HEK293 (cell line): ENCODE measurements around the gene SNAP91.

Experiments used
- CTCF ChIA-PET: fragments of 350-600 bp; formaldehyde crosslinking; extraction: SDS; loops from one replicate; lab custom pipeline; 2021; ENCODE audit warnings: antibody characterized with exemption; lab: Yijun Ruan, JAX
- POLR2A ChIA-PET: fragments of 300-600 bp; formaldehyde crosslinking; extraction: SDS; loops from one replicate; lab custom pipeline; 2020; ENCODE audit warnings: antibody characterized with exemption, inconsistent platforms; lab: Yijun Ruan, JAX
- H3K27ac ChIP-seq: fragments of 200-500 bp; sonication (Bioruptor generic); 2 replicates; pipeline ENCODE4 v1.5.1; 2014; ENCODE audit warnings: low read depth, low read length, control low read depth, inconsistent platforms; ENCODE audit errors: extremely low read depth
- H3K36me3 ChIP-seq, 2 experiments: fragments of 200-500 bp in 1 of 2; sonication (Bioruptor generic) in 1 of 2; 1 replicate in 1 of 2; 2 replicates in 1 of 2; pipeline ENCODE4 v1.5.1; 2014 to 2017; ENCODE audit warnings: inconsistent platforms in 2 of 2, low read length in 2 of 2; ENCODE audit not compliant: control insufficient read depth in 2 of 2, insufficient read depth in 1 of 2
- H3K4me1 ChIP-seq: fragments of 200-500 bp; sonication (Bioruptor generic); 2 replicates; pipeline ENCODE4 v1.5.1; 2014; ENCODE audit warnings: mild to moderate bottlenecking, low read length, inconsistent platforms; ENCODE audit not compliant: control insufficient read depth, insufficient read depth
- H3K4me3 ChIP-seq: 2 replicates; pipeline ENCODE4 v1.5.1; 2011; ENCODE audit warnings: low read depth, mild to moderate bottlenecking, control low read depth, low read length, moderate library complexity
- H3K9me3 ChIP-seq: fragments of 200-500 bp; sonication (Bioruptor generic); 2 replicates; pipeline ENCODE4 v1.5.1; 2014; ENCODE audit warnings: low read depth, low read length, inconsistent platforms; ENCODE audit not compliant: control insufficient read depth, insufficient read depth
- PATZ1 ChIP-seq: fragments of 450-650 bp; formaldehyde crosslinking; IDR thresholded peaks from 2 replicates; pipeline ENCODE4 v1.5.1; 2016; ENCODE audit warnings: missing biosample characterization, missing genetic modification characterization
- SP3 ChIP-seq: fragments of 450-650 bp; formaldehyde crosslinking; IDR thresholded peaks from 2 replicates; pipeline ENCODE4 v1.5.1; 2016; ENCODE audit warnings: missing biosample characterization, missing genetic modification characterization
- SP7 ChIP-seq: fragments of 450-650 bp; formaldehyde crosslinking; IDR thresholded peaks from 2 replicates; pipeline ENCODE4 v1.5.1; 2016; ENCODE audit warnings: missing biosample characterization, missing genetic modification characterization
- TSHZ1 ChIP-seq: fragments of 450-650 bp; formaldehyde crosslinking; IDR thresholded peaks from 2 replicates; pipeline ENCODE4 v1.5.1; 2016; ENCODE audit warnings: missing biosample characterization, missing genetic modification characterization, borderline replicate concordance
- YY1 ChIP-seq: fragments of 450-650 bp; formaldehyde crosslinking; IDR thresholded peaks from 2 replicates; pipeline ENCODE4 v1.5.1; 2018; ENCODE audit warnings: missing biosample characterization, missing genetic modification characterization
- ZBTB6 ChIP-seq: fragments of 450-650 bp; formaldehyde crosslinking; IDR thresholded peaks from 2 replicates; pipeline ENCODE4 v1.5.1; 2017; ENCODE audit warnings: missing biosample characterization, missing genetic modification characterization
- ZBTB8A ChIP-seq: fragments of 450-650 bp; formaldehyde crosslinking; IDR thresholded peaks from 2 replicates; pipeline ENCODE4 v1.5.1; 2016; ENCODE audit warnings: missing biosample characterization, missing genetic modification characterization
- ZNF138 ChIP-seq: fragments of 450-650 bp; formaldehyde crosslinking; IDR thresholded peaks from 2 replicates; pipeline ENCODE4 v1.5.1; 2016; ENCODE audit warnings: missing biosample characterization, missing genetic modification characterization, borderline replicate concordance
- ZNF140 ChIP-seq: fragments of 450-650 bp; formaldehyde crosslinking; IDR thresholded peaks from 2 replicates; pipeline ENCODE4 v1.5.1; 2016; ENCODE audit warnings: missing biosample characterization, missing genetic modification characterization
- ZNF239 ChIP-seq: fragments of 450-650 bp; formaldehyde crosslinking; IDR thresholded peaks from 2 replicates; pipeline ENCODE4 v1.5.1; 2016; ENCODE audit warnings: missing biosample characterization, missing genetic modification characterization
- ZNF266 ChIP-seq: fragments of 450-650 bp; formaldehyde crosslinking; IDR thresholded peaks from 2 replicates; pipeline ENCODE4 v1.5.1; 2016; ENCODE audit warnings: missing biosample characterization, missing genetic modification characterization, low read depth
- ZNF280C ChIP-seq: fragments of 450-650 bp; formaldehyde crosslinking; IDR thresholded peaks from 2 replicates; pipeline ENCODE4 v1.5.1; 2016; ENCODE audit warnings: missing biosample characterization, missing genetic modification characterization
- ZNF398 ChIP-seq: fragments of 450-650 bp; formaldehyde crosslinking; IDR thresholded peaks from 2 replicates; pipeline ENCODE4 v1.5.1; 2017; ENCODE audit warnings: missing biosample characterization, missing genetic modification characterization
- ZNF830 ChIP-seq: fragments of 450-650 bp; IDR thresholded peaks from 2 replicates; pipeline ENCODE4 v1.5.0; 2018; ENCODE audit warnings: missing biosample characterization, missing genetic modification characterization, low read depth, mild to moderate bottlenecking, moderate library complexity

The SNAP91 gene

GRCh38 chr6:83601119-83601518 is 107.8 kb downstream of the SNAP91 start (continued):
- TF ChIP-seq ZNF398 (no peak), ZBTB6 (tag by site-specific recombination) (no peak), ZNF830 (tag by site-specific recombination) (no peak), TSHZ1 (tag by site-specific recombination) (no peak), ZBTB8A (no peak), ZNF138 (tag by site-specific recombination) (no peak), ZNF140 (no peak), PATZ1 (tag by site-specific recombination) (no peak)

GRCh38 chr6:83600459-83600858 is 108.4 kb downstream of the SNAP91 start:
- TF ChIP-seq ZNF266 (tag by site-specific recombination): no peak
- TF ChIP-seq SP3: no peak
- no peak for TF ChIP-seq ZNF280C (tag by site-specific recombination)
- POLR2A ChIA-PET: no interaction called here
- Histone ChIP-seq H3K9me3 (no peaks in the 10 kb centered on the region), H3K4me3 (no peak overlapping the region), H3K27ac (no peak overlapping the region), H3K4me1 (peaks cover 5% of the 10 kb centered on the region; the same call in 1 of the 2 replicates), H3K36me3 (no peaks in the 10 kb centered on the region)
- CTCF ChIA-PET: interaction anchor here (1.0 to 1.7 kb wide), 2 partner anchors 8 to 15 kb away, joined by 5 to 7 read pairs; no protein-coding TSS in a partner anchor

- Histone ChIP-seq H3K36me3 (peaks cover 0 to under 1% of the 10 kb centered on the region in 2 experiments; a peak in 1 of 3 replicates), H3K4me3 (no peak overlapping the region)
- TF ChIP-seq ZNF239 (tag by site-specific recombination) (no peak), YY1 (tag by site-specific recombination) (no peak), SP7 (tag by site-specific recombination) (no peak)
- TF ChIP-seq, all 188 proteins: peak for 0
- H3K4me1 ChIP-seq: no peaks in the 10 kb centered on the region
- POLR2A ChIA-PET: interaction anchor here (1.3 kb wide), 1 partner anchor 13 kb away, joined by 3 read pairs; no protein-coding TSS in a partner anchor
- CTCF ChIA-PET: interaction anchor here (0.6 to 3.4 kb wide), 5 partner anchors 9 to 714 kb away, joined by 3 to 23 read pairs (median 4); no protein-coding TSS in a partner anchor
- H3K27ac ChIP-seq: no peak overlapping the region
- H3K9me3 ChIP-seq: no peaks in the 10 kb centered on the region
These were observed 111.4 kb downstream of the SNAP91 start for GRCh38 chr6:83597511-83597910.
